Measurements from ENCODE around the gene TMX2. TPM values are rescaled to one million over a fixed set of nuclear protein-coding genes. Genes with fewer than 3 reads are reported as not detected.

TMX2 gene
- total RNA-seq, 5 donors from 2014 or later (not counting 1 experiment from before 2014, with no cell fraction given) = 34.5 to 55.9 (median 51.2) TPM

DNA sequence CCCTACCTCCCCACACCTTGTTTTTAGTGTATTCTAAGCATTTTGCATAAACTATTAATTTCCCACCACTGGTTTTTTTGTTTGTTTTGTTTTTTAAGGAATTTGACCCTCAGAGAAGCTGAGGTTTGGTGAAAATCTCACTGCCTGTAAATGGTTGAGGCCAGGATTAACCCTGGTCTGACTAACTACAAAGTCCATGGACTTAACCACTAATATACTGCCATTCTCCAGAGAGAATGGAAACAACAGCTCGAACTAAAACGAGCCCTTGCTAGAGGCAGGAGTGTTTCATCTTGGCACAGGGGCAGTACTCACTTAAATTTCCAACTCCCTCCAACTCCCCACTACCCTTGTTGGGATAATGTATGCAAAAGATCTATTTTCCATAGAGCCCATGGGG is 52.2 kb downstream of the TMX2 start:
- Histone ChIP-seq H3K36me3 (ENCODE audit: control insufficient read depth in 2 of 2, extremely low read depth in 1 of 2, insufficient read depth in 1 of 2, low read length in 1 of 2) (no peaks in the 10 kb centered on the region), H3K4me3 (ENCODE audit: control insufficient read depth in 1 of 2, extremely low read depth in 1 of 2, low read length in 1 of 2) (no peak overlapping the region), H3K9me3 (no peaks in the 10 kb centered on the region), H3K27me3 (replicated peaks in 1 of 2; ENCODE audit: control insufficient read depth in 2 of 2, extremely low read depth in 1 of 2, insufficient read depth in 2 of 2, low read length in 1 of 2) (no peaks in the 10 kb centered on the region), H3K4me1 (ENCODE audit: control insufficient read depth in 1 of 2, extremely low read depth in 1 of 2, insufficient read depth in 2 of 2, low read length in 2 of 2) (peaks cover 3 to 14% of the 10 kb centered on the region in 2 experiments), H3K27ac (ENCODE audit: low read length) (no peak overlapping the region)
- H3K4me3 Mint-ChIP-seq = no peak overlapping the region
- ATAC-seq (replicated peaks in 1 of 4) (no peak), DNase-seq (no peak)
- peaks cover 14 to 37% (median 16%) of the 10 kb centered on the region in 3 donors for H3K4me1 Mint-ChIP-seq
- H3K27ac Mint-ChIP-seq = no peak overlapping the region
- H3K27me3 Mint-ChIP-seq = no peaks in the 10 kb centered on the region
- ChIA-PET POLR2A (no interaction called here), CTCF (interaction anchor here (0.6 to 2.1 kb wide), 3 partner anchors 36 to 157 kb away, joined by 3 to 19 read pairs (median 4); no protein-coding TSS in a partner anchor)
- peaks cover 12% of the 10 kb centered on the region for H3K36me3 Mint-ChIP-seq
- WGBS (ENCODE audit: insufficient coverage) = no CpG with 5 or more reads among the region's 2 CpGs
- no peaks in the 10 kb centered on the region for H3K9me3 Mint-ChIP-seq

DNA sequence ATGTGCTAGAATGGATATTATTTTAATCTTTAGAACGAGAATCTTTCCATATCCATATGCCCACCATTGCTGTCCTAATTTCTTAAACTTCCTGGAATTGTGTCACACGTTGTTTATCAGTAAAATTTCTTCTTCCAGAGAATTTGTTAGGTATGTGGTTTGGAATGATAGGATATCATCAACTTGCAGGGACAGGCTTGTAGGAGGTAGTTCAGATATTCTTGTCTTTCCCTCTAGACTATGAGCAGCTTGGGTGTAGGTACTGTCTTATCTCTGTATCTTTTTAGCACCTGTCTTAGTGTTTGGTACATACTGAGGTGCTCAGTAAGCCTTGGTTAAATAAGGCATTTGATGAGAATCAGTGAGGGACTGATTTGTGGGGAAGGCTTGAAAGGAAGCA is 52.6 kb downstream of the TMX2 start:
- ChIA-PET CTCF (interaction anchor here (0.6 to 2.1 kb wide), 4 partner anchors 35 to 262 kb away, joined by 4 to 19 read pairs (median 8); no protein-coding TSS in a partner anchor), POLR2A (no interaction called here)
- Histone ChIP-seq H3K4me1 (ENCODE audit: control insufficient read depth in 1 of 2, extremely low read depth in 1 of 2, insufficient read depth in 2 of 2, low read length in 2 of 2) (peaks cover 3 to 14% of the 10 kb centered on the region in 2 experiments), H3K36me3 (ENCODE audit: control insufficient read depth in 2 of 2, extremely low read depth in 1 of 2, insufficient read depth in 1 of 2, low read length in 1 of 2) (no peaks in the 10 kb centered on the region), H3K27me3 (replicated peaks in 1 of 2; ENCODE audit: control insufficient read depth in 2 of 2, extremely low read depth in 1 of 2, insufficient read depth in 2 of 2, low read length in 1 of 2) (no peaks in the 10 kb centered on the region), H3K9me3 (no peaks in the 10 kb centered on the region), H3K27ac (ENCODE audit: low read length) (no peak overlapping the region), H3K4me3 (ENCODE audit: control insufficient read depth in 1 of 2, extremely low read depth in 1 of 2, low read length in 1 of 2) (no peak overlapping the region)
- H3K4me3 Mint-ChIP-seq = no peak overlapping the region
- H3K9me3 Mint-ChIP-seq = no peaks in the 10 kb centered on the region
- WGBS (ENCODE audit: insufficient coverage) = no CpG with 5 or more reads among the region's 2 CpGs
- H3K36me3 Mint-ChIP-seq = peaks cover 14% of the 10 kb centered on the region
- no peaks in the 10 kb centered on the region for H3K27me3 Mint-ChIP-seq
- DNase-seq = no peak
- H3K27ac Mint-ChIP-seq = no peak overlapping the region
- H3K4me1 Mint-ChIP-seq = peaks cover 14 to 40% (median 16%) of the 10 kb centered on the region in 3 donors
- ATAC-seq (replicated peaks in 1 of 4) = no peak

DNA sequence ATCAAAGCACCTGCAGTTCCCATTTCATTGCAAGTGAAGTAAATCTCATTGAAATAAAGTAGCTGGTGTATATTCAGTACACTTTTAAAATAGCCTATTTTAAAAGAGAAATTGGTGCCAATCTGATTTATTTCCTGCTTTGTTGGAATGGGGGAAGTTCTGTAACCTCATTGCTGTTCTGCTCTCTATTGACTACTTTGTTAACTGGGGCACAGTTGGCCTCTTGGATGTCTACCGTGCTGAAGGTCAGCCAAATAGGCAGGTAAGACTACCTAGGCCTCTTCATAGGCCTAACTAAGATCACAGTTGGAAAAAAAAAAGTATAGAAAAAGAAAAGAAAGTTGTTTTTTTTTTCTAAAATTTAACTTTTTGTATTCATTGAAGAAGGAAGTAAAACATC is 58.4 kb downstream of the TMX2 start:
- no peak overlapping the region for H3K4me3 ChIP-seq (ENCODE audit: control insufficient read depth in 1 of 2, extremely low read depth in 1 of 2, low read length in 1 of 2)
- no peaks in the 10 kb centered on the region for H3K9me3 ChIP-seq
- H3K27me3 ChIP-seq (replicated peaks in 1 of 2; ENCODE audit: control insufficient read depth in 2 of 2, extremely low read depth in 1 of 2, insufficient read depth in 2 of 2, low read length in 1 of 2) = no peaks in the 10 kb centered on the region
- H3K36me3 ChIP-seq (ENCODE audit: control insufficient read depth in 2 of 2, extremely low read depth in 1 of 2, insufficient read depth in 1 of 2, low read length in 1 of 2) = no peaks in the 10 kb centered on the region
- Mint-ChIP-seq H3K9me3 (no peaks in the 10 kb centered on the region), H3K27ac (no peak overlapping the region), H3K36me3 (peaks cover 19% of the 10 kb centered on the region), H3K4me1 (peaks cover 2 to 13% (median 7%) of the 10 kb centered on the region in 3 donors), H3K27me3 (no peaks in the 10 kb centered on the region), H3K4me3 (no peak overlapping the region)
- no peak overlapping the region for H3K27ac ChIP-seq (ENCODE audit: low read length)
- POLR2A ChIA-PET = no interaction called here
- CTCF ChIA-PET = no interaction called here
- no CpG with 5 or more reads among the region's 1 CpG for WGBS (ENCODE audit: insufficient coverage)
- DNase-seq (no peak), ATAC-seq (replicated peaks in 1 of 4) (no peak)
- peaks cover 0 to 3% of the 10 kb centered on the region in 2 experiments for H3K4me1 ChIP-seq (ENCODE audit: control insufficient read depth in 1 of 2, extremely low read depth in 1 of 2, insufficient read depth in 2 of 2, low read length in 2 of 2)

DNA sequence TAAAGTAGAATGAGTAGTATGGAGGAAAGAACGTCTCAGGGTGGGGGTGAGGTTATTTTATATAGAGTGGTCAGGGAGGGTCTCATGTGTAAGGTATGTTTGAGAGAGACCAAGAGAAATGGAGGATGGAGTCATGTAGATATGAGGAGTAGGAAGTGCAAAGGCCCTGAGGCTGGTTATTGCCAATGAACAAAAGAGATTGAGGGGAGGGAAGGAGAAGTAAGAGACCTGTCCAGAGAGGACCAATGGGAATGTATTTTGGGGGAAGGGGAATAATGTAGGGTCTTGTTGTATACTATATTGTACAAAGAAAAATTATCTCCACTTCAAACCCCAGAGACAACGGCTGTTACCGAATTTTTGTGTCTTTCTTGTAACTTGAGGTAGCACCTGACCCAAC is 59.0 kb downstream of the TMX2 start:
- peaks cover 0 to 3% of the 10 kb centered on the region in 2 experiments for H3K4me1 ChIP-seq (ENCODE audit: control insufficient read depth in 1 of 2, extremely low read depth in 1 of 2, insufficient read depth in 2 of 2, low read length in 2 of 2)
- ChIA-PET POLR2A (interaction anchor here in 1 of 2 donors (0.6 kb wide), 1 partner anchor 1999 kb away, joined by 4 read pairs; no protein-coding TSS in a partner anchor), CTCF (interaction anchor here in 1 of 2 donors (0.7 kb wide), 1 partner anchor 73 kb away, joined by 3 read pairs; no protein-coding TSS in a partner anchor)
- Mint-ChIP-seq H3K36me3 (peaks cover 17% of the 10 kb centered on the region), H3K9me3 (no peaks in the 10 kb centered on the region), H3K27ac (no peak overlapping the region), H3K4me3 (no peak overlapping the region), H3K27me3 (no peaks in the 10 kb centered on the region), H3K4me1 (peaks cover 2 to 13% (median 7%) of the 10 kb centered on the region in 3 donors)
- H3K4me3 ChIP-seq (ENCODE audit: control insufficient read depth in 1 of 2, extremely low read depth in 1 of 2, low read length in 1 of 2) = no peak overlapping the region
- no peaks in the 10 kb centered on the region for H3K27me3 ChIP-seq (replicated peaks in 1 of 2; ENCODE audit: control insufficient read depth in 2 of 2, extremely low read depth in 1 of 2, insufficient read depth in 2 of 2, low read length in 1 of 2)
- ATAC-seq (replicated peaks in 1 of 4) (no peak), DNase-seq (no peak)
- 79% methylated on average over 1 of the region's 3 CpGs for WGBS (ENCODE audit: insufficient coverage)
- H3K36me3 ChIP-seq (ENCODE audit: control insufficient read depth in 2 of 2, extremely low read depth in 1 of 2, insufficient read depth in 1 of 2, low read length in 1 of 2) = no peaks in the 10 kb centered on the region
- no peaks in the 10 kb centered on the region for H3K9me3 ChIP-seq
- H3K27ac ChIP-seq (ENCODE audit: low read length) = no peak overlapping the region

DNA sequence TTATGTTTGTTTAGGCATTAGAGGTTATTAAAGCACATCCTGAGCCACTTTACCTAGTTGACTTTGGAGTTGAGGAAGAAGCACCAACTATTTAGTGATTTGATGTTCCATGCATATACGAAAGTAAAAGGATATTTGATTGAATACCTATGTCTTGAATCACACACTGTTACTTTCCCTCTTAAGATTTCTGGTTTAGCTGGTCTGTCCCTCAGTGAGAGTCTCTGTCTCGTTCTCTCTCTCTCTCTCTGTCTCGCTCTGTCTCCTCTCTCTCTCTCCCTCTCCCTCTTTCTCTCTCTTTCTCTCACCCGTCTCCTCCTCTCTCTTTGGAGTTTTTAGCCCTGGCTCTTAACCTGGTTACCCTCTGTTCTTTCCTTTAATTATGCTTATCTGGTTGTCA is 60.2 kb downstream of the TMX2 start:
- Mint-ChIP-seq H3K27me3 (no peaks in the 10 kb centered on the region), H3K4me1 (peaks cover 2 to 23% (median 7%) of the 10 kb centered on the region in 3 donors), H3K4me3 (no peak overlapping the region), H3K36me3 (peaks cover 9% of the 10 kb centered on the region), H3K27ac (no peak overlapping the region), H3K9me3 (no peaks in the 10 kb centered on the region)
- CTCF ChIA-PET = interaction anchor here in 1 of 2 donors (1.2 kb wide), 1 partner anchor 28 kb away, joined by 3 read pairs; no protein-coding TSS in a partner anchor
- no peak overlapping the region for H3K4me3 ChIP-seq (ENCODE audit: control insufficient read depth in 1 of 2, extremely low read depth in 1 of 2, low read length in 1 of 2)
- 78% methylated on average over 1 of the region's 4 CpGs for WGBS (ENCODE audit: insufficient coverage)
- H3K36me3 ChIP-seq (ENCODE audit: control insufficient read depth in 2 of 2, extremely low read depth in 1 of 2, insufficient read depth in 1 of 2, low read length in 1 of 2) = no peaks in the 10 kb centered on the region
- no peak for DNase-seq
- peaks cover 0 to 3% of the 10 kb centered on the region in 2 experiments for H3K4me1 ChIP-seq (ENCODE audit: control insufficient read depth in 1 of 2, extremely low read depth in 1 of 2, insufficient read depth in 2 of 2, low read length in 2 of 2)
- POLR2A ChIA-PET = no interaction called here
- no peak for ATAC-seq (replicated peaks in 1 of 4)
- H3K27ac ChIP-seq (ENCODE audit: low read length) = no peak overlapping the region
- H3K27me3 ChIP-seq (replicated peaks in 1 of 2; ENCODE audit: control insufficient read depth in 2 of 2, extremely low read depth in 1 of 2, insufficient read depth in 2 of 2, low read length in 1 of 2) = no peaks in the 10 kb centered on the region
- H3K9me3 ChIP-seq = no peaks in the 10 kb centered on the region

DNA sequence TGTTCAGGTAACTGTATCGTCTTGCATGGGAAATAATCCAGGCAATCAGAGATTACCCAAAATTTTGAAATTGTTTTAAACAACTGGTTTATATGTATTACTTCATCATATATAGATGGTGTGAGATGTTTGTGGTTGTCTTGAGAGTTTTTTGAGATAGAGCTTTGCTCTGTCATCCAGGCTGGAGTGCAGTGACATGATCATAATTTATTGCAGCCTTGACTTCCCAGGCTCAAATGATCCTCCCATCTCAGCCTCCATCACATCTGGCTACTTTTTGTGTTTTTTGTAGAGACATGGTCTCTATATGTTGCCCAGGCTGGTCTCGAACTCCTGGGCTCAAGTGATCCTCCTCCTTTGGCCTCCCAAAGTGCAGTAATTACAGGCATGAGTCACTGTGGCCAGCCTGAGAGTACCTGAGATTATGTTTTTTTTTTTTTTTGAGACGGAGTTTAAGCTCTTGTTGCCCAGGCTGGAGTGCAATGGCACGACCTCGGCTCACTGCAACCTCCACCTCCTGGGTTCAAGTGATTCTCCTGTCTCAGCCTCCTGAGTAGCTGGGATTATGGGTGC is 60.7 kb downstream of the TMX2 start:
- H3K36me3 ChIP-seq (ENCODE audit: control insufficient read depth in 2 of 2, extremely low read depth in 1 of 2, insufficient read depth in 1 of 2, low read length in 1 of 2) = no peaks in the 10 kb centered on the region
- Mint-ChIP-seq H3K9me3 (no peaks in the 10 kb centered on the region), H3K4me1 (peaks cover 2 to 24% (median 7%) of the 10 kb centered on the region in 3 donors), H3K27ac (no peak overlapping the region), H3K36me3 (peaks cover 9% of the 10 kb centered on the region), H3K27me3 (no peaks in the 10 kb centered on the region), H3K4me3 (no peak overlapping the region)
- CTCF ChIA-PET = interaction anchor here in 1 of 2 donors (1.2 kb wide), 1 partner anchor 28 kb away, joined by 3 read pairs; no protein-coding TSS in a partner anchor
- ATAC-seq (replicated peaks in 1 of 4) (no peak), DNase-seq (no peak)
- no peak overlapping the region for H3K4me3 ChIP-seq (ENCODE audit: control insufficient read depth in 1 of 2, extremely low read depth in 1 of 2, low read length in 1 of 2)
- no peaks in the 10 kb centered on the region for H3K9me3 ChIP-seq
- POLR2A ChIA-PET = no interaction called here
- no peaks in the 10 kb centered on the region for H3K27me3 ChIP-seq (replicated peaks in 1 of 2; ENCODE audit: control insufficient read depth in 2 of 2, extremely low read depth in 1 of 2, insufficient read depth in 2 of 2, low read length in 1 of 2)
- peaks cover 0 to 3% of the 10 kb centered on the region in 2 experiments for H3K4me1 ChIP-seq (ENCODE audit: control insufficient read depth in 1 of 2, extremely low read depth in 1 of 2, insufficient read depth in 2 of 2, low read length in 2 of 2)
- no peak overlapping the region for H3K27ac ChIP-seq (ENCODE audit: low read length)
- WGBS (ENCODE audit: insufficient coverage) = no CpG with 5 or more reads among the region's 5 CpGs
